Stimulated activated CD4-positive, alpha-beta T cell treated with anti-CD3 and anti-CD28 coated beads, Interleukin-1b, Interleukin-23, amount 100 ng/mL, for 48 hours (primary cell): ENCODE data around the gene TRIM54.
"Not testable (repeated sequence)": the region's sequence is repeated elsewhere in the genome, so short reads cannot be mapped to it uniquely, and the experiment has no call there.

Experiments used
- DNase-seq: peaks from one replicate; pipeline ENCODE4 v3.0.0-alpha.2; 2020

The TRIM54 gene

GRCh38 chr2:27288610-27289009 is 6.4 kb downstream of the TRIM54 start:
- no peak for DNase-seq

- DNase-seq = no peak
Observed at GRCh38 chr2:27290549-27290948, 8.3 kb downstream of the TRIM54 start.

GRCh38 chr2:27291865-27292264 is 9.6 kb downstream of the TRIM54 start:
- no peak for DNase-seq

GRCh38 chr2:27294928-27295327 is 12.7 kb downstream of the TRIM54 start:
- DNase-seq = no peak

- DNase-seq = no peak
Observed at GRCh38 chr2:27296481-27296880, 14.3 kb downstream of the TRIM54 start.

- DNase-seq = no peak
Observed at GRCh38 chr2:27297195-27297594, 15.0 kb downstream of the TRIM54 start.

GRCh38 chr2:27298391-27299080 is 16.3 kb downstream of the TRIM54 start:
- no peak for DNase-seq

- DNase-seq = not testable (repeated sequence)
Observed at GRCh38 chr2:27300606-27301005, 18.4 kb downstream of the TRIM54 start.

- peak; percentile 29 for DNase-seq
Observed at GRCh38 chr2:27303093-27304025, 21.1 kb downstream of the TRIM54 start.

- no peak for DNase-seq
Observed at GRCh38 chr2:27304488-27305240, 22.4 kb downstream of the TRIM54 start.

GRCh38 chr2:27305516-27305915 is 23.3 kb downstream of the TRIM54 start:
- no peak for DNase-seq

- no peak for DNase-seq
Observed at GRCh38 chr2:27306136-27306535, 23.9 kb downstream of the TRIM54 start.

GRCh38 chr2:27306573-27307286 is 24.5 kb downstream of the TRIM54 start:
- peak; percentile 36 for DNase-seq

- no peak for DNase-seq
Observed at GRCh38 chr2:27307287-27307544, 25.0 kb downstream of the TRIM54 start.

GRCh38 chr2:27307545-27308358 is 25.5 kb downstream of the TRIM54 start:
- no peak for DNase-seq

GRCh38 chr2:27308359-27308881 is 26.2 kb downstream of the TRIM54 start, which contains the start of gene UCN:
Gene UCN (minus strand): TSS chr2:27308445. CDS start chr2:27307895, 550 bp downstream.
- DNase-seq = no peak

GRCh38 chr2:27309651-27310050 is 27.4 kb downstream of the TRIM54 start:
- DNase-seq = no peak

- DNase-seq = no peak
Observed at GRCh38 chr2:27312152-27312551, 29.9 kb downstream of the TRIM54 start.

GRCh38 chr2:27313882-27314645 is 31.8 kb downstream of the TRIM54 start:
- DNase-seq = no peak

GRCh38 chr2:27314709-27315108 is 32.5 kb downstream of the TRIM54 start:
- no peak for DNase-seq

- no peak for DNase-seq
Observed at GRCh38 chr2:27315122-27315521, 32.9 kb downstream of the TRIM54 start.
